Ovary (tissue), 9 donors: ENCODE measurements around the gene EEF2K. TPM values are rescaled to one million over a fixed set of nuclear protein-coding genes. Genes with fewer than 3 reads are reported as not detected.

Experiments
- DNase-seq, 5 donors: peaks; one replicate each; pipeline ENCODE4 v3.0.0-alpha.2; 2019 to 2020
- H3K27ac ChIP-seq, 2 donors: fragments of 200-600 bp; one replicate each; pipeline versions ENCODE4 v1.5.1 to v1.8.0; 2019 to 2022
- H3K27me3 ChIP-seq: fragments of 200-600 bp; one replicate; pipeline ENCODE4 v1.8.0; 2022
- H3K36me3 ChIP-seq: fragments of 200-600 bp; sonication (generic); one replicate; pipeline ENCODE4 v1.5.1; 2019
- H3K4me1 ChIP-seq: one replicate; pipeline ENCODE4 v1.8.1; 2013; ENCODE audit warnings: mild to moderate bottlenecking, moderate library complexity; ENCODE audit not compliant: insufficient read depth
- H3K4me3 ChIP-seq: fragments of 200-600 bp; sonication (generic); one replicate; pipeline ENCODE4 v1.5.1; 2017
- H3K9me3 ChIP-seq, 2 donors: fragments of 200-600 bp in 1 of 2; sonication (generic) in 1 of 2; one replicate each; pipeline versions ENCODE4 v1.5.1 to v1.8.1; 2013 to 2019; ENCODE audit warnings: mild to moderate bottlenecking in 1 of 2, moderate library complexity in 1 of 2
- EP300 ChIP-seq: sonication (generic); formaldehyde crosslinking; IDR thresholded peaks from one replicate; pipeline ENCODE4 v1.6.1; 2017; ENCODE audit warnings: antibody characterized with exemption
- POLR2A ChIP-seq: fragments of 450-650 bp; IDR thresholded peaks from one replicate; pipeline ENCODE4 v1.6.1; 2017; ENCODE audit warnings: antibody characterized with exemption, mild to moderate bottlenecking, moderate library complexity
- WGBS, 3 donors: extraction: QIAGEN DNeasy Blood & Tissue Kit in 1 of 3; methylation state at CpG; one replicate each; pipeline versions ENCODE4 v1.1.5 to v1.1.7; 2013 to 2017; 5-methylcytosine and 5-hydroxymethylcytosine counted together
- intact Hi-C, 4 donors: fragments of 100-400 bp; cut with DNase I; formaldehyde crosslinking; loops; one replicate each; pipeline versions ENCODE4 v1.11.0 to v1.15.1; 2022 to 2023
- polyA plus RNA-seq, 2 donors: library from polyadenylated mRNA; stranded (reverse); fragments of 200-250 nt in 1 of 2; fragments of 350-450 nt in 1 of 2; fragmentation: Illumina TruSeq in 1 of 2; extraction: RNeasy Lipid Tissue Mini Kit (QIAGEN cat#74804) in 1 of 2; gene quantifications; one replicate each; pipeline ENCODE4 v1.2.3, GENCODE V29; 2013 to 2014
- total RNA-seq, 7 donors: library from RNA; depleted of rRNA in 2 of 7; stranded (reverse); fragments of >200 nt in 2 of 7; fragmentation: NEBNext Ultra II Directional in 3 of 7; extraction: Animal tissue kit (Norgen Biotek cat#: 25700) in 3 of 7; gene quantifications; one replicate each; pipeline versions ENCODE4 v1.1.0 to v1.2.4, GENCODE V29; 2016 to 2023
- TF ChIP-seq, protein P1 (sequence below), 3 donors: fragments of 450-650 bp in 2 of 3; fragments of 200-600 bp in 1 of 3; IDR thresholded peaks; one replicate each; pipeline versions ENCODE4 v1.5.1 to v1.8.0; 2016 to 2022; ENCODE audit warnings: antibody characterized with exemption in 3 of 3, mild to moderate bottlenecking in 1 of 3
- donor health status: DM: no; HTN: no; CAD: no; lungs with moderate emphysema.
- donor health status: DM: no; HTN: no; CAD: no.
- donor health status: Bipolar disorder and iron deficiency.
- donor health status: DM: yes; HTN: yes; CAD: no.
- donor health status: DM: no; HTN: no; CAD: no.
- donor health status: DM: yes; HTN: yes; CAD: no.

EEF2K gene
- total and polyA plus RNA-seq, 9 donors = 8.1 to 37.6 (median 26.0) TPM

DNA sequence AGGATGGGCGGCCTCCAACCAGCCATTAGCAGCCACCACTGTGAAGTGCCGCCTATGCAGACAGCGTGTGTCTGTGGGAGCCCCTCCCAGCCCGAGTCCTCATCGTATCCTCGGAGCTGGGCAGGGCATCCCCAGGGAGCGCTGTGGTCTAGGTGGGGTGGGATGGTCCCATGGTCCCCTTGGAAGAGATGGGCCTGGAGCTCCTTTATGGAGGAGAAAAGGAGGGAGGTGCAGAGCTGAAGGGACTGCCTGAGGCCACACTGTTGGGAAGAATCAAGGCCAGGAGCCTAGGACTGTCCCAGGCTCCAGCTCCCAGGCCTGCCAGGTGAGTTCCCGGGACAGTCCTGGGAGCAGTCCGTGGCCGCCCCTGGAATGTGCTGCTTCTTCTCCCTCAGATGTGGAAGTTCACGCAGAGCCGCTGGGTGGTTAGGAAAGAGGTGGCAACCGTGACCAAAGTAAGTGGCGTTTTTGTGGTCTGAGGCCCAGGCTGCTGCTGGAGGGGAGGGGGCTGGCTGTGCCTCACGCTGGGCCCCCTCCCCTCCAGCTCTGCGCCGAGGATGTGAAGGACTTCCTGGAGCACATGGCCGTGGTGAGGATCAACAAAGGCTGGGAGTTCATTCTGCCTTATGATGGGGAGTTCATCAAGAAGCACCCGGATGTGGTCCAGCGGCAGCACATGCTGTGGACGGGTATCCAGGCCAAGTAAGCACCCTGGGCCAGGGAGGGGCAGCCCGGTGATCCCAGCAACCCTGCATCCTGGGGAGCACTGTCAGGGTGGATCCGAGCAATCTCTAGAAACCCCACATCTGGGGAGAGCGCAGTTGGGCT, 118.1 kb downstream of the EEF2K start:
- no peaks in the 10 kb centered on the region for H3K36me3 ChIP-seq
- no peak for TF ChIP-seq EP300
- no peak overlapping the region for H3K4me3 ChIP-seq
- no peak overlapping the region for H3K27ac ChIP-seq
- no peaks in the 10 kb centered on the region for H3K27me3 ChIP-seq
- DNase-seq = peak in 1 of 5 donors; percentile 16
- intact Hi-C loops = loop anchor here in 2 of 4 donors (10.0 kb wide), 2 partner anchors 101 to 1169 kb away; partner anchors contain the start of genes DNAH3 (in 1 of the 2) and LDAF1 (in 1 of the 2)
- H3K9me3 ChIP-seq = no peaks in the 10 kb centered on the region
- WGBS, 3 donors = 88 to 89% (median 89%) methylated on average over 24 of the region's 24 CpGs
- peaks cover 2% of the 10 kb centered on the region for H3K4me1 ChIP-seq

DNA sequence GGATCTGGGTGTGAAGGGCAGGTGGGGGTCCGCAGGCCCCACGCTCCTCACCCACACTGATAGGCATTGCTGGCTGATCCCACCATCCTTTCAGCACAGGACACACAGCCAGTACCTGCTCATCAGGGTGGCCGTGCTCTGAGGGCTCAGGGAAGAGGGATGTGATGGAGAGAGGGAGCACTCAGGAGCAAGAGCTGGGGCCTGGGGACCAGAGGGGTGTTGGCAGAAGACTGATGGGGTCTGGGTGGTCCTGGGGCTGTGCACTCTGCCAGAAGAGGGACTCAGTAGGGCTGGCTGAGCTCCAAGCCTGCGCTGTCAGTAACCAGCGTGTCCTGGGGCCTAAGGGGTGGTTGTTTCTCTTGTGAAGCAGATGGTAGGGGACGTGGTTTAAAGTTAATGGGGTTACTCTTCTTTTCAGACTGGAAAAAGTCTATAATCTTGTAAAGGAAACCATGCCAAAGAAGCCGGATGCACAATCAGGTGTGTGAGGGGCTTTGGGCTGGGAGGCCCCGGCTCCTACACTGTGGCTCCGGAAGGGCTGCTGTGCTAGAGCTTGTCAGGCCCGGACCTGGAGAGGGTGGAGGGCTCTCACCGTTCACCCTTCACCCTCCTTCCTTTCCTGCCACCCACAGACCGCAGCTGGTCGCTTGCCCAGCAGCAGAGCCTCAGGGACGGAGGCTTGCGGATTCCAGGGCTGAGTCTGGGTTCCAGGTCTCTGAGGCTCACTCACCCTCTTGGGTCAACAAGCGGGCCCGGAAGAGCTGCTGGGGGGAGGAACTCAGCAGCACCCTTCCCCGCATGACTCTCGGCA, 118.9 kb downstream of the EEF2K start:
- Histone ChIP-seq H3K27me3 (no peaks in the 10 kb centered on the region), H3K27ac (no peak overlapping the region), H3K36me3 (no peaks in the 10 kb centered on the region), H3K4me1 (peaks cover 2% of the 10 kb centered on the region), H3K4me3 (no peak overlapping the region), H3K9me3 (no peaks in the 10 kb centered on the region)
- TF ChIP-seq POLR2A = no peak
- TF ChIP-seq, protein P1, sequence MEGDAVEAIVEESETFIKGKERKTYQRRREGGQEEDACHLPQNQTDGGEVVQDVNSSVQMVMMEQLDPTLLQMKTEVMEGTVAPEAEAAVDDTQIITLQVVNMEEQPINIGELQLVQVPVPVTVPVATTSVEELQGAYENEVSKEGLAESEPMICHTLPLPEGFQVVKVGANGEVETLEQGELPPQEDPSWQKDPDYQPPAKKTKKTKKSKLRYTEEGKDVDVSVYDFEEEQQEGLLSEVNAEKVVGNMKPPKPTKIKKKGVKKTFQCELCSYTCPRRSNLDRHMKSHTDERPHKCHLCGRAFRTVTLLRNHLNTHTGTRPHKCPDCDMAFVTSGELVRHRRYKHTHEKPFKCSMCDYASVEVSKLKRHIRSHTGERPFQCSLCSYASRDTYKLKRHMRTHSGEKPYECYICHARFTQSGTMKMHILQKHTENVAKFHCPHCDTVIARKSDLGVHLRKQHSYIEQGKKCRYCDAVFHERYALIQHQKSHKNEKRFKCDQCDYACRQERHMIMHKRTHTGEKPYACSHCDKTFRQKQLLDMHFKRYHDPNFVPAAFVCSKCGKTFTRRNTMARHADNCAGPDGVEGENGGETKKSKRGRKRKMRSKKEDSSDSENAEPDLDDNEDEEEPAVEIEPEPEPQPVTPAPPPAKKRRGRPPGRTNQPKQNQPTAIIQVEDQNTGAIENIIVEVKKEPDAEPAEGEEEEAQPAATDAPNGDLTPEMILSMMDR (IDR thresholded peaks at IDR 0.05) = no peak
- TF ChIP-seq EP300 = no peak
- peak in 1 of 5 donors; percentile 21 for DNase-seq
- WGBS, 3 donors = 84 to 90% (median 89%) methylated on average over 19 of the region's 19 CpGs
- intact Hi-C loops = loop anchor here in 2 of 4 donors (10.0 kb wide), 2 partner anchors 100 to 1170 kb away; partner anchors contain the start of genes DNAH3 (in 1 of the 2) and LDAF1 (in 1 of the 2)

DNA sequence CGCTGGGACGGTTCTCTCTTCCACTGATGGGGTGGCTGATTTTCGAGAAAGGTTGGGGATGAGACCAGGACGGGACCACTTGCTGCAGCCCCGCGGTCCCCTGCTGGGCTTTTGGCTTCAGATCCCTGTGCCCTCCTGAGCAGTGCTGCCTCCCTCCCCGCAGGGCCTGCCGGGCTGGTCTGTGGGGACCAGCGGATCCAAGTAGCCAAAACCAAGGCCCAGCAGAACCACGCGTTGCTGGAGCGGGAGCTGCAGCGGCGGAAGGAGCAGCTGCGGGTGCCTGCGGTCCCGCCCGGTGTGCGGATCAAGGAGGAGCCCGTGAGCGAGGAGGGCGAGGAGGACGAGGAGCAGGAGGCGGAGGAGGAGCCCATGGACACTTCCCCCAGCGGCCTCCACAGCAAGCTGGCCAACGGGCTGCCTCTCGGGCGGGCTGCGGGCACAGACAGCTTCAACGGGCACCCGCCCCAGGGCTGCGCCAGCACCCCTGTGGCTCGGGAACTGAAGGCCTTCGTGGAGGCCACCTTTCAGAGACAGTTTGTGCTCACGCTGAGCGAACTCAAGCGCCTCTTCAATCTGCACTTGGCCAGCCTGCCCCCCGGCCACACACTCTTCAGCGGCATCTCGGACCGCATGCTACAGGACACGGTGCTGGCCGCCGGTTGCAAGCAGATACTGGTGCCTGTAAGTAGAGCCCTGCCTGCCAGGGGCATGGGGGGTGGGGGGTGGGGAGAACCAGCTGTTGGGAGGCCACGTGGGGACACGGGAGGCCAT, 119.7 kb downstream of the EEF2K start:
- 88 to 92% (median 89%) methylated on average over 46 of the region's 46 CpGs for WGBS, 3 donors
- intact Hi-C loops = loop anchor here in 2 of 4 donors (10.0 kb wide), 2 partner anchors 99 to 1171 kb away; partner anchors contain the start of genes DNAH3 (in 1 of the 2) and LDAF1 (in 1 of the 2)
- TF ChIP-seq, protein P1 (IDR thresholded peaks at IDR 0.05) = no peak
- TF ChIP-seq POLR2A (no peak), EP300 (no peak)
- H3K36me3 ChIP-seq = no peaks in the 10 kb centered on the region
- H3K9me3 ChIP-seq = no peaks in the 10 kb centered on the region
- H3K4me3 ChIP-seq = no peak overlapping the region
- peak in 1 of 5 donors; percentile 19 for DNase-seq
- no peak overlapping the region for H3K27ac ChIP-seq
- no peaks in the 10 kb centered on the region for H3K27me3 ChIP-seq
- H3K4me1 ChIP-seq = peaks cover 2% of the 10 kb centered on the region

DNA sequence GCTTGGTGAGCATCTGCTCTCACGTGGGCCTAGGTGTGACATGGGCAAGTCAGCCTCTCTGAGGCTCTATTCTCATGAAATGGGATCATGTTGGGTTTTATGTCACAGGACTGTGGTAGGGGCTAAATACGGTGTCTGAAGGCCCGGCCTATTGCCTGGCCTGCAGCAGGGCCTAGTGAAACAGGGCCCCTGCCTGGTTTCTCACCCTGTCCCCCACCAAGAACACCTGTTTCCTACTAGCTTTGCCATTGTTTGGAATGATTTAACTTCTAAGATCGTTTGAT, 120.2 kb downstream of the EEF2K start:
- Histone ChIP-seq H3K4me1 (peaks cover 2% of the 10 kb centered on the region), H3K9me3 (no peaks in the 10 kb centered on the region), H3K27me3 (no peaks in the 10 kb centered on the region), H3K4me3 (no peak overlapping the region), H3K36me3 (no peaks in the 10 kb centered on the region), H3K27ac (no peak overlapping the region)
- intact Hi-C loops = loop anchor here in 2 of 4 donors (10.0 kb wide), 2 partner anchors 98 to 1172 kb away; partner anchors contain the start of genes DNAH3 (in 1 of the 2) and LDAF1 (in 1 of the 2)
- no peak for TF ChIP-seq POLR2A
- no peak for DNase-seq
- WGBS, 3 donors = 78 to 87% (median 85%) methylated on average over 4 of the region's 4 CpGs
